Type B pancreatic cell (in vitro differentiated cells): ENCODE measurements around the gene TRAM2. TPM values are rescaled to one million over a fixed set of nuclear protein-coding genes. Genes with fewer than 3 reads are reported as not detected.
A peak's percentile ranks its signal among the peaks of the same experiment; 100 is the strongest.

Experiments
- DNase-seq: peaks from one replicate; pipeline ENCODE4 v3.0.0; 2021; ENCODE audit warnings: mixed read lengths; ENCODE audit not compliant: unreplicated experiment; ENCODE audit errors: extremely low spot score
- H3K27ac Mint-ChIP-seq: 2 replicates; pipeline ENCODE4 v1.8.0; 2021; ENCODE audit warnings: mild to moderate bottlenecking, mixed read lengths
- H3K27me3 Mint-ChIP-seq: 2 replicates; pipeline ENCODE4 v1.8.0; 2021; ENCODE audit warnings: mixed read lengths
- H3K36me3 Mint-ChIP-seq: 2 replicates; pipeline ENCODE4 v1.8.0; 2021; ENCODE audit warnings: mixed read lengths
- H3K4me1 Mint-ChIP-seq: one replicate; pipeline ENCODE4 v1.8.0; 2021; ENCODE audit warnings: mixed read lengths; ENCODE audit not compliant: unreplicated experiment
- H3K4me3 Mint-ChIP-seq: 2 replicates; pipeline ENCODE4 v1.8.0; 2021; ENCODE audit warnings: mild to moderate bottlenecking, mixed read lengths
- H3K9me3 Mint-ChIP-seq: 2 replicates; pipeline ENCODE4 v1.8.0; 2021; ENCODE audit warnings: mixed read lengths
- CTCF ChIP-seq: fragments of 200-600 bp; sonication (generic); conservative IDR thresholded peaks from 2 replicates; pipeline ENCODE4 v1.5.0; 2021; ENCODE audit warnings: antibody characterized with exemption, mild to moderate bottlenecking
- total RNA-seq: library from RNA; stranded (reverse); gene quantifications from 2 replicates; pipeline ENCODE4 v1.2.1, GENCODE V29; 2021; ENCODE audit warnings: low replicate concordance

TRAM2 gene
- total RNA-seq, 1 donor from 2014 or later, result 23.0 TPM

DNA sequence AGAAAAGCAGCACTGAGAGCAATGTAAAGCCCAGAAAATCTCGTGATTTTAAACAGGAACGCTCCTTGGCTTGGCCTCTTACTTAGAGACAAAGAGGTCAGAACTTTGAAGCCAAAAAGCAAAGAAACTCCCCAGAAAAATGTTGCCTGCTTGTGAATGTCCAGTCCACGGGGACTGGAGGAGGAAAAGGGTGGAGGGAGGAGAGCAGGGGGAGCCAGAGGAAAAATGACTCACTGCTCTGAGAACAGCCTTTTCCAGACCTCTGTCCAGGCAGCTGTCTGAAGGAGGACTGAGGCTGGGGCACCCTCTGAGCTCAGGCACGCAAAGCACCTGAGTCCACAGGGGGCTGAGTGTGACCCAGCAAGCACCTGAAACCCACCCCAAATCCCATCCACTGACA is 64.7 kb downstream of the TRAM2 start:
- peaks cover 47% of the 10 kb centered on the region for H3K36me3 Mint-ChIP-seq
- no peak for TF ChIP-seq CTCF
- H3K27ac Mint-ChIP-seq, result peak overlapping the region; percentile 50
- H3K9me3 Mint-ChIP-seq, result no peaks in the 10 kb centered on the region
- no peak overlapping the region for H3K4me3 Mint-ChIP-seq
- no peak for DNase-seq
- H3K27me3 Mint-ChIP-seq, result no peaks in the 10 kb centered on the region
- peaks cover 25% of the 10 kb centered on the region for H3K4me1 Mint-ChIP-seq

- Mint-ChIP-seq H3K4me1 (peaks cover 25% of the 10 kb centered on the region), H3K27ac (peak overlapping the region; percentile 50), H3K4me3 (no peak overlapping the region), H3K36me3 (peaks cover 47% of the 10 kb centered on the region), H3K27me3 (no peaks in the 10 kb centered on the region), H3K9me3 (no peaks in the 10 kb centered on the region)
- no peak for TF ChIP-seq CTCF
- DNase-seq, result no peak
Observed at GRCh38 chr6:52511572-52512151, 65.2 kb downstream of the TRAM2 start.

DNA sequence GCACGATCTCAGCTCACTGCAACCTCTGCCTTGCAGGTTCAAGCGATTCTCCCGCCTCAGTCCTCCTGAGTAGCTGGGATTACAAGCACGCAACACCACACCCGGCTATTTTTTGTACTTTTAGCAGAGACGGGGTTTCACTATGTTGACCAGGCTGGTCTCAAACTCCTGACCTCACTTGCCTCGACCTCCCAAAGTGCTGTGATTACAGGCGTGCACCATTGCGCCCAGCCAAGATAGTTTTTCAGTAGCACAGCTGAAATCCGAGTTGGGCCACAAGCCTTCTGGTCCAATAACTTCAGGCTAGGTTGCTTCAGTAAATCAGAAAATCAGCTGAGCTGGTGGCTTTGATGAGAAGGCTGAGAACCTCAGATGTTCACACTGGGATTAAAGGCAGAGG is 65.7 kb downstream of the TRAM2 start:
- Mint-ChIP-seq H3K9me3 (no peaks in the 10 kb centered on the region), H3K4me3 (no peak overlapping the region), H3K4me1 (peaks cover 25% of the 10 kb centered on the region), H3K36me3 (peaks cover 47% of the 10 kb centered on the region), H3K27ac (no peak overlapping the region), H3K27me3 (no peaks in the 10 kb centered on the region)
- TF ChIP-seq CTCF, result no peak
- no peak for DNase-seq

DNA sequence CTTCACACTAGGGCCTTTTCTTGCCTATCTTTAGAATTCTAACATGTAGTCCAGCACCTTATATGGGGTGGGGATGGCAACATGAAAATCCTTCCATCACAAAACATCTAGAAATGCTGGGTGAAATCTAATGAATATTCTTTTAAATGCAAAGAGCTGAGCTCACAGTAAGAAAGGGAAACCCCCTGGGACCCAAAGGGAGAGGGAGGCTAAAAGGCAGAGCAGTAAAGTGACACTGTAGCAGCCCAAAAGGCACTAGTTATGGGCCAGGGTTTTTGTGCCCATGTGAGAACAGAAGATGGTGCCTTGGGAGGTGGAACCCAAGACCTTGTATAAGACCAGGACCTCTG is 66.7 kb downstream of the TRAM2 start:
- no peaks in the 10 kb centered on the region for H3K27me3 Mint-ChIP-seq
- DNase-seq, result no peak
- no peak for TF ChIP-seq CTCF
- peaks cover 22% of the 10 kb centered on the region for H3K4me1 Mint-ChIP-seq
- peaks cover 43% of the 10 kb centered on the region for H3K36me3 Mint-ChIP-seq
- no peak overlapping the region for H3K27ac Mint-ChIP-seq
- H3K4me3 Mint-ChIP-seq, result no peak overlapping the region
- H3K9me3 Mint-ChIP-seq, result no peaks in the 10 kb centered on the region

DNA sequence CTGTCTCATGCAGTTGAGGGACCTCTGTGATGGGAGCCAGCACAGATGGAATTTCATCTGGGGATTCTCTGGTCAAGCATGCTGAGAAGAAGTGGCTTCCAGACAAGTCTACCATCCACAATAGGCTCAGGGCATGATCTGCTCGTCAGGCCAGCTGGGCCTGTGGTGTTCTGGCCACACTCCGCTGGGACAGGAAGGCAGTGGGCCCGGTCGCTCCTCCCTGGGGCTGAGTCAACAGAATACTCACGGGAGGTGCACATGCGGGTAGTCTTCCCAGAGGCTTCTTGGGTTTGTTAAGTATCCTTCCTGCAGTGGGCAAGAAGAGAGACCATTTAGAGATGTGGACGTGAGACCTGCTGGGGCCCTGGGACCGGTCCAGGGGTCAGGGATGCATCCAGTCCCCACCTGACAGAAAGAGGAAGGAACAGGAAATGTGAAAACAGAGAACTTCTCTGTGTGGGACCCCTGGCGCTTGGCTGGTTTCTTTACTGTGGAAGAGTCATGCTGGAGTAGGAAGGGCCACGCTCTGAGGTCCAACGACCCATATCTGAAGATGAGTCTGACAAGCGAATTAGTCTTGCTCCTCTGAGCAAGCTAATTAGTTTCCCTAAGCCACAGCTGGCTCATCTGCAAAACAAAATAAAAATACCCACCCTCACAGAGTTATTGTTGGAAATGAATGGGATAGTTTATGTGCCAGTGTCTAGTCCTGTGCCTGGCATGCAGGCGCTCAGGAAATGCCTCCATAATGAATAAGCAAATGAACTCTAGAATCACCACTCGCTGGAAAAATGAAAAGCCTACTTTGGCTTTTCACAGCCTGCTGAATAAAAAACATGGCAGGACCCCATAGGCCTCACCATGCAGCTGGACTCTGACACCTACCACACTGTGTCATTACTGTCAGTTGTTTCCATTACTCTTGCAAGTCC is 67.3 kb downstream of the TRAM2 start:
- H3K4me3 Mint-ChIP-seq, result no peak overlapping the region
- no peaks in the 10 kb centered on the region for H3K9me3 Mint-ChIP-seq
- H3K27ac Mint-ChIP-seq, result no peak overlapping the region
- peaks cover 43% of the 10 kb centered on the region for H3K36me3 Mint-ChIP-seq
- no peaks in the 10 kb centered on the region for H3K27me3 Mint-ChIP-seq
- peaks cover 20% of the 10 kb centered on the region for H3K4me1 Mint-ChIP-seq
- no peak for DNase-seq
- no peak for TF ChIP-seq CTCF
